Smooth muscle cell (in vitro differentiated cells): ENCODE measurements around the gene SLC25A21. TPM values are rescaled to one million over a fixed set of nuclear protein-coding genes. Genes with fewer than 3 reads are reported as not detected.

Experiments
- DNase-seq: peaks from one replicate; lab custom pipeline; 2025; ENCODE audit not compliant: unreplicated experiment; lab: John Stamatoyannopoulos, UW
- H2AFZ ChIP-seq: fragments of 200-600 bp; sonication (generic); 2 replicates; pipeline ENCODE4 v1.6.0; 2016; ENCODE audit warnings: antibody characterized with exemption, low read depth, mild to moderate bottlenecking
- H3F3A ChIP-seq: fragments of 200-600 bp; sonication (generic); 2 replicates; pipeline ENCODE4 v1.6.0; 2017; ENCODE audit warnings: antibody characterized with exemption, low read depth
- H3K27ac ChIP-seq: fragments of 200-600 bp; sonication (generic); 2 replicates; pipeline ENCODE4 v1.5.1; 2016; ENCODE audit warnings: low read depth, mild to moderate bottlenecking
- H3K27me3 ChIP-seq: fragments of 200-600 bp; sonication (generic); 2 replicates; pipeline ENCODE4 v1.6.1; 2016; ENCODE audit warnings: low read depth, mild to moderate bottlenecking
- H3K36me3 ChIP-seq: fragments of 200-600 bp; sonication (generic); 2 replicates; pipeline ENCODE4 v1.5.1; 2016; ENCODE audit warnings: low read depth
- H3K4me1 ChIP-seq: fragments of 200-600 bp; sonication (generic); 2 replicates; pipeline ENCODE4 v1.5.1; 2016; ENCODE audit warnings: low read depth
- H3K4me2 ChIP-seq: fragments of 200-600 bp; sonication (generic); 2 replicates; pipeline ENCODE4 v1.6.0; 2016; ENCODE audit warnings: mild to moderate bottlenecking
- H3K4me3 ChIP-seq: fragments of 200-600 bp; sonication (generic); 2 replicates; pipeline ENCODE4 v1.5.1; 2016; ENCODE audit warnings: mild to moderate bottlenecking
- H3K79me2 ChIP-seq: fragments of 200-600 bp; sonication (generic); 2 replicates; pipeline ENCODE4 v1.6.0; 2016; ENCODE audit warnings: low read depth, mild to moderate bottlenecking
- H3K9ac ChIP-seq: fragments of 200-600 bp; sonication (generic); 2 replicates; pipeline ENCODE4 v1.6.0; 2016; ENCODE audit warnings: low read depth
- H3K9me3 ChIP-seq: fragments of 200-600 bp; sonication (generic); replicated peaks from 2 replicates; pipeline ENCODE4 v1.5.1; 2016; ENCODE audit warnings: low read depth
- H4K20me1 ChIP-seq: fragments of 200-600 bp; sonication (generic); 2 replicates; pipeline ENCODE4 v1.6.0; 2016; ENCODE audit warnings: low read depth
- WGBS: methylation state at CpG from one replicate; pipeline ENCODE4 v1.1.7; 2016; ENCODE audit warnings: low lambda C conversion rate; 5-methylcytosine and 5-hydroxymethylcytosine counted together
- polyA plus RNA-seq: library from polyadenylated mRNA; unstranded; fragments of >200 nt; fragmentation: Nextera tagmentation; extraction: Ambion mirVana; gene quantifications from 2 replicates; pipeline ENCODE4 v1.2.1, GENCODE V29; 2016
- total RNA-seq: library from RNA; depleted of rRNA; stranded (reverse); fragments of >200 nt; gene quantifications from 2 replicates; pipeline ENCODE4 v1.2.3, GENCODE V29; 2014
- TF ChIP-seq, protein P1 (sequence below): fragments of 200-600 bp; sonication (generic); IDR thresholded peaks from 2 replicates; pipeline ENCODE4 v1.5.1; 2017; ENCODE audit warnings: borderline replicate concordance, mild to moderate bottlenecking, antibody characterized with exemption; ENCODE audit not compliant: insufficient read depth, poor library complexity, severe bottlenecking

SLC25A21 gene
- total and polyA plus RNA-seq, 2 experiments from 2014 or later, result 1.1 TPM; not detected in 1

DNA sequence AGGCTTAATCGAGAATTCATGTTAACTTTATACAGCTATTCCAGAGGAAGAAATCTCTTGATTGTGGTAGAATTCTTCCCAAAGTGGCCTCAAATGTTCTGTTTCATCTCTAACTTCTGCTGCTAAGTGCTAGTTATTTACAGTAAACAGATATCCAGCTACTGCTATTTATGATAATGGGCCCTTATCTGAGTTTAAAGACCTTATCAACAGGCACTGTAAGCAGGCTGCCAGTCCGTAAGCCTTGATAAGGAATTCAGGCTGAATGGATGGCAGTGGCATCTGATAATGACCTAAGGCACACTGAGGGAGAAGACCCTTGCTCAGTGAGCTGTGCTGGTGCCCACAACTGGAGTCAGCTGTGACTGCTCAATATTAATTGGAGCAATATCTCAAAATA lies 451.7 kb downstream of the SLC25A21 start:
- TF ChIP-seq, protein P1, sequence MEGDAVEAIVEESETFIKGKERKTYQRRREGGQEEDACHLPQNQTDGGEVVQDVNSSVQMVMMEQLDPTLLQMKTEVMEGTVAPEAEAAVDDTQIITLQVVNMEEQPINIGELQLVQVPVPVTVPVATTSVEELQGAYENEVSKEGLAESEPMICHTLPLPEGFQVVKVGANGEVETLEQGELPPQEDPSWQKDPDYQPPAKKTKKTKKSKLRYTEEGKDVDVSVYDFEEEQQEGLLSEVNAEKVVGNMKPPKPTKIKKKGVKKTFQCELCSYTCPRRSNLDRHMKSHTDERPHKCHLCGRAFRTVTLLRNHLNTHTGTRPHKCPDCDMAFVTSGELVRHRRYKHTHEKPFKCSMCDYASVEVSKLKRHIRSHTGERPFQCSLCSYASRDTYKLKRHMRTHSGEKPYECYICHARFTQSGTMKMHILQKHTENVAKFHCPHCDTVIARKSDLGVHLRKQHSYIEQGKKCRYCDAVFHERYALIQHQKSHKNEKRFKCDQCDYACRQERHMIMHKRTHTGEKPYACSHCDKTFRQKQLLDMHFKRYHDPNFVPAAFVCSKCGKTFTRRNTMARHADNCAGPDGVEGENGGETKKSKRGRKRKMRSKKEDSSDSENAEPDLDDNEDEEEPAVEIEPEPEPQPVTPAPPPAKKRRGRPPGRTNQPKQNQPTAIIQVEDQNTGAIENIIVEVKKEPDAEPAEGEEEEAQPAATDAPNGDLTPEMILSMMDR, result no peak
- no peaks in the 10 kb centered on the region for H3F3A ChIP-seq
- no peaks in the 10 kb centered on the region for H3K36me3 ChIP-seq

DNA sequence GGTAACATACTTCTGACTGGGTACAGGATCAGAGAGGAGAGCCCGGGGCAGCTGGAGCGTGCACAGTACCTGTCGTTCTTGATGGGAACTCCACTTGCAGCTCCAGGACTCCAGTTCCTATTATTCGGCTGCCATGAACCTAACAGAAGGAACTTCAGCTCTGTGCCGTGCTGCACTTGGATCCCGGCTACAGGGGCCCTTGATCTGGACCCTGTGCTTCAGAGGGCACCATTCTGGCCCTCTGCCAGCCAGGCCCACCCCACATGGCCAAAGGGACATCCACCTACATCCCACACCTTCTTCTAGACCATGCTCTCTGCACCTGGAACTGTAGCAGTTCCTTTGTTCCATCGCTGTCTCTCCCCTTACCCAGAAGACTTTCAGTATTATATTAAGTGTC lies 452.6 kb downstream of the SLC25A21 start:
- 97% methylated on average over 7 of the region's 7 CpGs for WGBS
- H3K79me2 ChIP-seq, result no peaks in the 10 kb centered on the region

More for the DNA sequence above, 451.7 kb downstream of the SLC25A21 start:
- Histone ChIP-seq H3K4me1 (no peaks in the 10 kb centered on the region), H3K4me3 (no peak overlapping the region), H3K9me3 (no peaks in the 10 kb centered on the region), H3K9ac (no peak overlapping the region), H2AFZ (no peak overlapping the region), H3K27ac (no peak overlapping the region), H4K20me1 (no peaks in the 10 kb centered on the region), H3K4me2 (no peak overlapping the region), H3K79me2 (no peaks in the 10 kb centered on the region), H3K27me3 (peaks cover 5% of the 10 kb centered on the region)
- no peak for DNase-seq
- 44% methylated on average over 2 of the region's 2 CpGs for WGBS

DNA sequence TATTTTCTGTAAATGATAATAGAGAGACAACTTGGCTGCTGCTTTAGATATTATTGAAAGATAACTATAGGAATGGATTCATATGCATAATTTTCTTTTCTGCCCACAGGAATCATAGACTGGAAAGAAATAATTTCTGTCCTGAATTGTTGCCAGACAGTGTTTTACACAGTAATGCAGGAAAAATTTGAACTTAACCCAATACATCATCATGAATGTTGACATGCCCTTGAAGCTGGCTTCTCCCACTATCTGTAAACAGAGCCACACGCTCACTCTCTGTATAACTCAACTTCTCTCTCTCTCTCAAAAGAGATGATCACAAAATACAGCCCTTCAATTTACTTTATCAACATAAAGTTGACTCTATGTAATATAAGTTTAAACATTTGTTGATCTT lies 454.2 kb downstream of the SLC25A21 start:
- Histone ChIP-seq H3K36me3 (no peaks in the 10 kb centered on the region), H3K27ac (no peak overlapping the region), H3K4me1 (no peaks in the 10 kb centered on the region), H3K4me2 (no peak overlapping the region), H3F3A (no peaks in the 10 kb centered on the region), H2AFZ (no peak overlapping the region), H3K9ac (no peak overlapping the region), H3K4me3 (no peak overlapping the region), H4K20me1 (no peaks in the 10 kb centered on the region), H3K9me3 (no peaks in the 10 kb centered on the region), H3K79me2 (no peaks in the 10 kb centered on the region), H3K27me3 (peaks cover 12% of the 10 kb centered on the region)
- TF ChIP-seq, protein P1, result no peak
- 46% methylated on average over 1 of the region's 1 CpG for WGBS
- no peak for DNase-seq

More for the DNA sequence above, 452.6 kb downstream of the SLC25A21 start:
- H3K27ac ChIP-seq, result no peak overlapping the region
- H3K27me3 ChIP-seq, result peaks cover 5% of the 10 kb centered on the region
- H3K4me1 ChIP-seq, result no peaks in the 10 kb centered on the region
- no peak overlapping the region for H3K4me3 ChIP-seq
- H3K4me2 ChIP-seq, result no peak overlapping the region
- H2AFZ ChIP-seq, result no peak overlapping the region
- H3F3A ChIP-seq, result no peaks in the 10 kb centered on the region
- TF ChIP-seq, protein P1, result no peak
- no peaks in the 10 kb centered on the region for H4K20me1 ChIP-seq
- DNase-seq, result no peak
- H3K9ac ChIP-seq, result no peak overlapping the region
- H3K36me3 ChIP-seq, result no peaks in the 10 kb centered on the region
- H3K9me3 ChIP-seq, result no peaks in the 10 kb centered on the region

DNA sequence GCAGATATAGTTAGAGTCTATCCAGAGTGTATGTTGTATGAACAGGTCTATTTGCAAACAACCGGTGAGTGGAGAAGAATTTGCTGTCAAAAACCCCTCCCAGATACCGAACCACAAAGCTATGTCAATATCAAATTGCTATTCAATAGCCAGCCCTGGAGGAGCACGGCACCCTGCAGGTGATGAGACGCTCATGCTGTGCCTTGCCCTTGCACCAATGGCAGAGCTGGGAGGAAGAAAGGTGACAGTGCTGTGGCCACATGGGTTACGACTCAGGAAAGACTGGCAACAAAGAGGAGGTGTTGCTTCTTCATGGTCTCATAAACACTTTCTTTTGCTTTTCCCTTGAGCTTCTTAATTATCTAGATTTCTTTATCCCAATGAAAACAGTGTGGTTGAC lies 455.0 kb downstream of the SLC25A21 start:
- WGBS, result 53% methylated on average over 5 of the region's 5 CpGs
- Histone ChIP-seq H3F3A (no peaks in the 10 kb centered on the region), H3K79me2 (no peaks in the 10 kb centered on the region), H3K9me3 (no peaks in the 10 kb centered on the region), H3K4me3 (no peak overlapping the region), H3K4me1 (no peaks in the 10 kb centered on the region), H2AFZ (no peak overlapping the region), H3K9ac (no peak overlapping the region), H3K27me3 (peaks cover 16% of the 10 kb centered on the region), H4K20me1 (no peaks in the 10 kb centered on the region), H3K27ac (no peak overlapping the region), H3K4me2 (no peak overlapping the region), H3K36me3 (no peaks in the 10 kb centered on the region)
- DNase-seq, result no peak
- TF ChIP-seq, protein P1, result no peak
